ENCODE results near the gene CD22. TPM values are rescaled to one million over a fixed set of nuclear protein-coding genes. Genes with fewer than 3 reads are reported as not detected.
A peak's percentile ranks its signal among the peaks of the same experiment; 100 is the strongest.

The CD22 gene
- total and polyA plus RNA-seq, 4 donors, result 0.15 to 4.1 (median 1.3) TPM

- Histone ChIP-seq H3K4me3 (ENCODE audit: low read depth in 1 of 3, low read length in 3 of 3) (no peak overlapping the region), H3K4me1 (ENCODE audit: control insufficient read depth in 4 of 4, insufficient read depth in 4 of 4, low read length in 3 of 4) (no peaks in the 10 kb centered on the region), H3K9ac (ENCODE audit: low read depth in 1 of 2, low read length in 2 of 2) (no peak overlapping the region), H3K27ac (ENCODE audit: low read depth in 1 of 2, low read length in 2 of 2) (no peak overlapping the region), H3K9me3 (ENCODE audit: control insufficient read depth in 4 of 4, low read length in 3 of 4) (no peaks in the 10 kb centered on the region), H3K36me3 (ENCODE audit: control insufficient read depth in 4 of 4, insufficient read depth in 3 of 4, low read depth in 1 of 4, low read length in 3 of 4) (no peaks in the 10 kb centered on the region), H3K27me3 (ENCODE audit: control insufficient read depth in 4 of 4, insufficient read depth in 4 of 4, low read length in 3 of 4) (no peaks in the 10 kb centered on the region)
- no peak for TF ChIP-seq HNF4A (conservative IDR thresholded peaks at IDR 0.05)
- no peak for TF ChIP-seq CTCF (IDR thresholded peaks at IDR 0.05; ENCODE audit: low read depth, low read length, missing input control)
- TF ChIP-seq JUND (IDR thresholded peaks at IDR 0.05), result no peak
- no peak for TF ChIP-seq RXRA (IDR thresholded peaks at IDR 0.05)
- no peak for TF ChIP-seq ATF3 (IDR thresholded peaks at IDR 0.05)
- TF ChIP-seq RAD21 (IDR thresholded peaks at IDR 0.05), result peak in 1 of 2 donors; percentile 39
- TF ChIP-seq ZBTB33 (IDR thresholded peaks at IDR 0.05), result no peak
- TF ChIP-seq REST (IDR thresholded peaks at IDR 0.05), result no peak
- 73% methylated on average over 4 of the region's 4 CpGs for WGBS
- no peak for DNase-seq (ENCODE audit: low spot score)
These were observed 1.3 kb upstream of the CD22 start for GRCh38 chr19:35327642-35328041.

- DNase-seq (ENCODE audit: low spot score), result no peak
- Histone ChIP-seq H3K9me3 (ENCODE audit: control insufficient read depth in 4 of 4, low read length in 3 of 4) (no peaks in the 10 kb centered on the region), H3K27ac (ENCODE audit: low read depth in 1 of 2, low read length in 2 of 2) (no peak overlapping the region), H3K4me1 (ENCODE audit: control insufficient read depth in 4 of 4, insufficient read depth in 4 of 4, low read length in 3 of 4) (no peaks in the 10 kb centered on the region), H3K36me3 (ENCODE audit: control insufficient read depth in 4 of 4, insufficient read depth in 3 of 4, low read depth in 1 of 4, low read length in 3 of 4) (no peaks in the 10 kb centered on the region), H3K27me3 (ENCODE audit: control insufficient read depth in 4 of 4, insufficient read depth in 4 of 4, low read length in 3 of 4) (no peaks in the 10 kb centered on the region), H3K4me3 (ENCODE audit: low read depth in 1 of 3, low read length in 3 of 3) (no peak overlapping the region), H3K9ac (ENCODE audit: low read depth in 1 of 2, low read length in 2 of 2) (no peak overlapping the region)
- 89% methylated on average over 4 of the region's 4 CpGs for WGBS
- TF ChIP-seq GABPA (IDR thresholded peaks at IDR 0.05 in 1 of 2, conservative IDR thresholded peaks at IDR 0.05 in 1 of 2), result no peak
- no peak for TF ChIP-seq CTCF (IDR thresholded peaks at IDR 0.05; ENCODE audit: low read depth, low read length, missing input control)
- no peak for TF ChIP-seq NR2F2 (IDR thresholded peaks at IDR 0.05)
- no peak for TF ChIP-seq SP1 (IDR thresholded peaks at IDR 0.05)
These were observed 336 bp downstream of the CD22 start for GRCh38 chr19:35329323-35329722.
